K562 (cell line): ENCODE data around the gene INPP5E. TPM values are rescaled to one million over a fixed set of nuclear protein-coding genes. Genes with fewer than 3 reads are reported as not detected.

Experiments
- ATAC-seq: fragments of 200-7000 bp; cut with Tn5 transposase; 3 replicates; pipeline ENCODE4 v1.9.1; 2020; ENCODE audit warnings: moderate library complexity
- BruUV-seq: library from RNA; stranded (reverse); fragments of 400-500 nt; replicated peaks from 2 replicates; lab custom pipeline; 2021; lab: Mats Ljungman, UMichigan
- CTCF ChIA-PET: fragments of 300-600 bp; formaldehyde crosslinking; extraction: SDS; loops from one replicate; lab custom pipeline; 2021; ENCODE audit warnings: low intra/inter-chr PET ratio; lab: Yijun Ruan, JAX
- POLR2A ChIA-PET: fragments of 300-600, 350-650 bp; sonication (Branson Sonifier 250); formaldehyde crosslinking; extraction: SDS; loops from one replicate; lab custom pipeline; 2021; ENCODE audit warnings: antibody characterized with exemption, inconsistent platforms; lab: Yijun Ruan, JAX
- DNase-seq, 4 experiments: peaks; one replicate each; pipeline versions ENCODE4 v3.0.0 to v3.0.0-alpha.2; 2011 to 2018; ENCODE audit warnings: low spot score in 3 of 4, mixed read lengths in 3 of 4; ENCODE audit errors: extremely low read depth in 1 of 4
- FAIRE-seq: peaks from 2 replicates; lab custom pipeline; 2011; peaks lifted over from hg19 to GRCh38; lab: Jason Lieb, UNC
- H2AFZ ChIP-seq: 2 replicates; pipeline ENCODE4 v1.6.0; 2011; ENCODE audit warnings: low read depth, low read length, control low read depth, inconsistent platforms
- H3K27ac ChIP-seq: fragments of 200-600 bp; 3 replicates; pipeline ENCODE4 v1.8.0; 2011; ENCODE audit warnings: low read depth, mild to moderate bottlenecking, control low read depth, inconsistent platforms, low read length, moderate library complexity, mixed read lengths; ENCODE audit errors: extremely low read depth
- H3K27me3 ChIP-seq, 2 experiments: fragments of 300-600 bp in 1 of 2; 2 replicates in 1 of 2; 3 replicates in 1 of 2; pipeline versions ENCODE4 v1.6.0 to v1.8.0; 2011; ENCODE audit warnings: inconsistent platforms in 2 of 2, low read length in 2 of 2, mild to moderate bottlenecking in 1 of 2, mixed read lengths in 1 of 2, moderate library complexity in 1 of 2; ENCODE audit not compliant: control insufficient read depth in 2 of 2, insufficient read depth in 2 of 2
- H3K36me3 ChIP-seq: fragments of 300-600 bp; 3 replicates; pipeline ENCODE4 v1.8.0; 2011; ENCODE audit warnings: mild to moderate bottlenecking, low read length, inconsistent platforms; ENCODE audit not compliant: control insufficient read depth, insufficient read depth
- H3K4me1 ChIP-seq, 2 experiments: fragments of 200-600 bp in 1 of 2; replicated peaks in 1 of 2; 2 replicates in 1 of 2; 3 replicates in 1 of 2; pipeline versions ENCODE4 v1.5.1 to v1.8.0; 2011; ENCODE audit warnings: inconsistent platforms in 2 of 2, low read length in 2 of 2, mild to moderate bottlenecking in 1 of 2, mixed read lengths in 1 of 2, moderate library complexity in 1 of 2; ENCODE audit not compliant: control insufficient read depth in 2 of 2, insufficient read depth in 2 of 2
- H3K4me2 ChIP-seq: 2 replicates; pipeline ENCODE4 v1.6.1; 2011; ENCODE audit warnings: low read length, control low read depth, inconsistent platforms, mixed read lengths; ENCODE audit not compliant: insufficient read depth
- H3K4me3 ChIP-seq: fragments of 200-600 bp; sonication (generic), shearing (Covaris generic); 2 replicates; pipeline ENCODE4 v1.5.1; 2016; ENCODE audit warnings: control low read depth, inconsistent platforms
- H3K79me2 ChIP-seq: fragments of 200-600 bp; 3 replicates; pipeline ENCODE4 v1.8.0; 2011; ENCODE audit warnings: low read length, inconsistent platforms; ENCODE audit not compliant: control insufficient read depth, insufficient read depth
- H3K9ac ChIP-seq, 2 experiments: 2 replicates each; pipeline versions ENCODE4 v1.6.0 to v1.6.1; 2011; ENCODE audit warnings: low read depth in 2 of 2, low read length in 2 of 2, control low read depth in 1 of 2, inconsistent platforms in 1 of 2, mild to moderate bottlenecking in 1 of 2, mixed read lengths in 1 of 2; ENCODE audit not compliant: insufficient read depth in 1 of 2
- H3K9me1 ChIP-seq: one replicate; pipeline ENCODE4 v1.6.0; 2011; ENCODE audit warnings: inconsistent platforms, mild to moderate bottlenecking, low read length, moderate library complexity; ENCODE audit not compliant: control insufficient read depth, insufficient read depth
- H3K9me3 ChIP-seq: replicated peaks from 2 replicates; pipeline ENCODE4 v1.5.1; 2011; ENCODE audit warnings: low read depth, low read length, inconsistent platforms; ENCODE audit not compliant: control insufficient read depth, insufficient read depth
- H4K20me1 ChIP-seq: replicated peaks from 2 replicates; pipeline ENCODE4 v1.6.1; 2011; ENCODE audit warnings: low read length, inconsistent platforms, mixed read lengths; ENCODE audit not compliant: control insufficient read depth, insufficient read depth
- ETS2 ChIP-seq: IDR thresholded peaks from 2 replicates; pipeline ENCODE4 v1.6.1; 2016; ENCODE audit warnings: borderline replicate concordance, missing genetic modification characterization, mild to moderate bottlenecking, moderate library complexity, missing compliant biosample characterization; ENCODE audit not compliant: poor library complexity, severe bottlenecking
- HMGN3 ChIP-seq: IDR thresholded peaks from 2 replicates; pipeline ENCODE4 v1.6.1; 2011; ENCODE audit warnings: borderline replicate concordance, low read depth, mild to moderate bottlenecking, mixed read lengths, low read length; ENCODE audit not compliant: insufficient read length; ENCODE audit errors: extremely low read depth
- HNRNPL ChIP-seq: fragments of 200-400 bp; formaldehyde crosslinking; IDR thresholded peaks from 2 replicates; pipeline ENCODE4 v1.6.1; 2017; ENCODE audit warnings: low read depth, mild to moderate bottlenecking, low read length
- POLR2A ChIP-seq: fragments of 450-650 bp; conservative IDR thresholded peaks from 2 replicates; pipeline ENCODE4 v1.6.1; 2016
- POLR2G ChIP-seq: fragments of 200-400 bp; formaldehyde crosslinking; IDR thresholded peaks from 2 replicates; pipeline ENCODE4 v1.6.1; 2017; ENCODE audit warnings: low read depth, mild to moderate bottlenecking, antibody characterized with exemption, low read length, moderate library complexity
- RBFOX2 ChIP-seq: fragments of 200-400 bp; formaldehyde crosslinking; IDR thresholded peaks from 2 replicates; pipeline ENCODE4 v1.6.1; 2017; ENCODE audit warnings: low read depth, mild to moderate bottlenecking, low read length, moderate library complexity
- RFX7 ChIP-seq: fragments of 250-450 bp; sonication (Bioruptor Pico); IDR thresholded peaks from 2 replicates; pipeline ENCODE4 v1.5.1; 2021; ENCODE audit warnings: mild to moderate bottlenecking
- ZEB2 ChIP-seq: fragments of 450-650 bp; IDR thresholded peaks from 2 replicates; pipeline ENCODE4 v1.6.1; 2016
- ZNF133 ChIP-seq: fragments of 250-450 bp; sonication (Bioruptor Pico); IDR thresholded peaks from 2 replicates; pipeline ENCODE4 v1.4.0; 2020; ENCODE audit warnings: mild to moderate bottlenecking
- ZNF224 ChIP-seq: sonication (generic); formaldehyde crosslinking; IDR thresholded peaks from 2 replicates; pipeline ENCODE4 v1.8.0; 2022; ENCODE audit warnings: mild to moderate bottlenecking, missing genetic modification reagents
- ZNF23 ChIP-seq: fragments of 250-450 bp; sonication (Bioruptor Pico); IDR thresholded peaks from 2 replicates; pipeline ENCODE4 v1.4.0; 2020; ENCODE audit warnings: mild to moderate bottlenecking
- ZNF561 ChIP-seq: fragments of 450-650 bp; formaldehyde crosslinking; conservative IDR thresholded peaks from 2 replicates; pipeline ENCODE4 v1.4.0; 2020; ENCODE audit warnings: mild to moderate bottlenecking, moderate library complexity
- WGBS: fragments of 100-300 bp; shearing (Covaris generic); methylation state at CpG from one replicate; pipeline ENCODE4 v1.1.6; 2016; ENCODE audit warnings: low coverage, mixed read lengths; ENCODE audit not compliant: insufficient coverage; ENCODE audit errors: missing lambda C conversion rate; 5-methylcytosine and 5-hydroxymethylcytosine counted together
- in situ Hi-C: fragments of 300-500 bp; cut with MboI; formaldehyde crosslinking; loops from 4 replicates; pipeline ENCODE4 v1.15.0; 2018; ENCODE audit warnings: inconsistent platforms, mixed read lengths
- intact Hi-C: fragments of 100-400 bp; cut with micrococcal nuclease; formaldehyde crosslinking; loops from 2 replicates; pipeline ENCODE4 v1.14.2; 2022
- polyA plus RNA-seq, 8 experiments: library from polyadenylated mRNA; depleted of rRNA in 4 of 8; stranded (reverse) in 5 of 8; unstranded in 3 of 8; fragments of >200 nt; fragmentation: Nextera tagmentation in 2 of 8; fragmentation: Illumina TruSeq in 1 of 8; extraction: Ambion mirVana in 2 of 8; extraction: Trizol in 1 of 8; gene quantifications; 2 replicates each; pipeline versions ENCODE4 v1.2.1 to v1.2.3, GENCODE V29; 2011 to 2014; ENCODE audit warnings: inconsistent platforms in 1 of 8, missing spikeins in 1 of 8
- total RNA-seq, 7 experiments: library from RNA; depleted of rRNA in 6 of 7; stranded (reverse); fragments of >200 nt in 6 of 7; fragmentation: Illumina TruSeq in 2 of 7; extraction: Trizol in 2 of 7; gene quantifications; 2 replicates each; pipeline versions ENCODE4 v1.2.1 to v1.2.3, GENCODE V29; 2011 to 2021; ENCODE audit warnings: low replicate concordance in 1 of 7
- TF ChIP-seq, protein P1 (sequence below): sonication (generic); formaldehyde crosslinking; IDR thresholded peaks from 2 replicates; pipeline ENCODE4 v1.8.1; 2022; ENCODE audit warnings: missing genetic modification reagents
- TF ChIP-seq, protein P2 (sequence below): fragments of 200-800 bp; sonication (Bioruptor generic); IDR thresholded peaks from 2 replicates; pipeline ENCODE4 v1.6.1; 2017; ENCODE audit warnings: missing genetic modification characterization, missing compliant biosample characterization
- TF ChIP-seq, protein P3 (sequence below): sonication (generic); formaldehyde crosslinking; IDR thresholded peaks from 2 replicates; pipeline ENCODE4 v1.9.0; 2022; ENCODE audit warnings: mild to moderate bottlenecking, missing genetic modification reagents
- TF ChIP-seq, protein P4 (sequence below): sonication (generic); formaldehyde crosslinking; IDR thresholded peaks from 2 replicates; pipeline ENCODE4 v1.4.0; 2020; ENCODE audit warnings: mild to moderate bottlenecking, missing genetic modification reagents

The INPP5E gene
- total and polyA plus RNA-seq, 9 of the 15 experiments (the other 6 are each of a cell fraction or from before 2014, with no cell fraction given) = 0.38 to 17.4 (median 4.9) TPM

DNA sequence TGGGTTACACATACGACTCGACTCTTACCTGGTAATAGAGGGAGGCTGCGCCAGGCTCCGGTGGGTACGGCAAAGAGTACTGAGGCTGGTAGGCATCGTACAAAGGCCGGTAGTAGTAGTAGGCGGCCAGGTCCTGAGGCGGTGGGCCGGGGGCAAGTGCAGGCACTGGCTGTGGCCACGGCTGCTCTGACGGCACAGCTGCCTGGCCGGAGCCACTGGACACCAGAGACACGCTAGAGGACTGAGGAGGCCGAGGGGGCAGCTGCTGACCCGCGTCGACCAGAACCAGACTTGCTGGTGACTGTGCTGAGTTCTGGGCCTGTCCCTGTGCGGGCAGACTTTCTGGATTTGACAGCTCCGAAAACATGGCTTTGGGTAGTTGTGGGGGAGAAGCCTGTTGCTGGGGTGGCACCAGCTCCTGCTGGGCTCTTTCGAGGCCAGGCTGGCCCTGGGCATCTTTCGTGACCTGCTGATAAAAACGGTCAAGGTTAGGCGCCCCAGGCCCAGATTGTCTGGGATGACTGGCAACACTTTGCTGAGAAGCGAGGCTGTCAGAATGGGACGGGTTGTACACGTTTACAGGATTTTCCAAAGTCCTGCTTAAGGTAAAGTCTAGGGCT, 34.5 kb upstream of the INPP5E start:
- peaks cover 5% of the 10 kb centered on the region for H3K9me1 ChIP-seq
- in situ Hi-C loops = no loop called here
- BruUV-seq = no TSS peak
- 95% methylated on average over 25 of the region's 27 CpGs for WGBS
- H3K4me3 ChIP-seq = no peak overlapping the region
- H3K79me2 ChIP-seq = peaks cover 73% of the 10 kb centered on the region
- ChIA-PET CTCF (no interaction called here), POLR2A (interaction anchor here (0.6 to 3.0 kb wide), 8 partner anchors 9 to 172 kb away, joined by 3 to 8 read pairs (median 4); no protein-coding TSS in a partner anchor)
- H2AFZ ChIP-seq = no peak overlapping the region
- H4K20me1 ChIP-seq = peaks cover 52% of the 10 kb centered on the region
- H3K4me2 ChIP-seq = no peak overlapping the region
- DNase-seq = no peak
- H3K27ac ChIP-seq = no peak overlapping the region
- no peaks in the 10 kb centered on the region for H3K27me3 ChIP-seq
- no peak; the same call in 2 of the 3 replicates for ATAC-seq
- peaks cover 99% of the 10 kb centered on the region for H3K36me3 ChIP-seq
- no peaks in the 10 kb centered on the region for H3K9me3 ChIP-seq
- no peak for FAIRE-seq
- peaks cover 0 to 23% of the 10 kb centered on the region in 2 experiments; a peak in 3 of 5 replicates for H3K4me1 ChIP-seq
- intact Hi-C loops = no loop called here
- peak overlapping the region in 1 of 2 experiments; percentile 7; a peak in 1 of 4 replicates for H3K9ac ChIP-seq
- TF ChIP-seq, protein P1, sequence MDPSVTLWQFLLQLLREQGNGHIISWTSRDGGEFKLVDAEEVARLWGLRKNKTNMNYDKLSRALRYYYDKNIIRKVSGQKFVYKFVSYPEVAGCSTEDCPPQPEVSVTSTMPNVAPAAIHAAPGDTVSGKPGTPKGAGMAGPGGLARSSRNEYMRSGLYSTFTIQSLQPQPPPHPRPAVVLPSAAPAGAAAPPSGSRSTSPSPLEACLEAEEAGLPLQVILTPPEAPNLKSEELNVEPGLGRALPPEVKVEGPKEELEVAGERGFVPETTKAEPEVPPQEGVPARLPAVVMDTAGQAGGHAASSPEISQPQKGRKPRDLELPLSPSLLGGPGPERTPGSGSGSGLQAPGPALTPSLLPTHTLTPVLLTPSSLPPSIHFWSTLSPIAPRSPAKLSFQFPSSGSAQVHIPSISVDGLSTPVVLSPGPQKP = no peak
- TF ChIP-seq POLR2A (0 out of 2 replicates have a peak, but pooled peaks have one; percentile 35), ETS2 (tag) (no peak), ZNF561 (CRISPR knock-in tag) (no peak), ZNF23 (CRISPR knock-in tag) (no peak), RBFOX2 (peak; percentile 63), HNRNPL (no peak), POLR2G (peak; percentile 75), ZNF224 (CRISPR knock-in tag) (no peak), ZEB2 (no peak), RFX7 (no peak), ZNF133 (no peak), HMGN3 (no peak)
- TF ChIP-seq, protein P2, sequence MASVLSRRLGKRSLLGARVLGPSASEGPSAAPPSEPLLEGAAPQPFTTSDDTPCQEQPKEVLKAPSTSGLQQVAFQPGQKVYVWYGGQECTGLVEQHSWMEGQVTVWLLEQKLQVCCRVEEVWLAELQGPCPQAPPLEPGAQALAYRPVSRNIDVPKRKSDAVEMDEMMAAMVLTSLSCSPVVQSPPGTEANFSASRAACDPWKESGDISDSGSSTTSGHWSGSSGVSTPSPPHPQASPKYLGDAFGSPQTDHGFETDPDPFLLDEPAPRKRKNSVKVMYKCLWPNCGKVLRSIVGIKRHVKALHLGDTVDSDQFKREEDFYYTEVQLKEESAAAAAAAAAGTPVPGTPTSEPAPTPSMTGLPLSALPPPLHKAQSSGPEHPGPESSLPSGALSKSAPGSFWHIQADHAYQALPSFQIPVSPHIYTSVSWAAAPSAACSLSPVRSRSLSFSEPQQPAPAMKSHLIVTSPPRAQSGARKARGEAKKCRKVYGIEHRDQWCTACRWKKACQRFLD = no peak
- TF ChIP-seq, protein P3, sequence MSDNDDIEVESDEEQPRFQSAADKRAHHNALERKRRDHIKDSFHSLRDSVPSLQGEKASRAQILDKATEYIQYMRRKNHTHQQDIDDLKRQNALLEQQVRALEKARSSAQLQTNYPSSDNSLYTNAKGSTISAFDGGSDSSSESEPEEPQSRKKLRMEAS (CRISPR knock-in tag) = no peak
- TF ChIP-seq, protein P4, sequence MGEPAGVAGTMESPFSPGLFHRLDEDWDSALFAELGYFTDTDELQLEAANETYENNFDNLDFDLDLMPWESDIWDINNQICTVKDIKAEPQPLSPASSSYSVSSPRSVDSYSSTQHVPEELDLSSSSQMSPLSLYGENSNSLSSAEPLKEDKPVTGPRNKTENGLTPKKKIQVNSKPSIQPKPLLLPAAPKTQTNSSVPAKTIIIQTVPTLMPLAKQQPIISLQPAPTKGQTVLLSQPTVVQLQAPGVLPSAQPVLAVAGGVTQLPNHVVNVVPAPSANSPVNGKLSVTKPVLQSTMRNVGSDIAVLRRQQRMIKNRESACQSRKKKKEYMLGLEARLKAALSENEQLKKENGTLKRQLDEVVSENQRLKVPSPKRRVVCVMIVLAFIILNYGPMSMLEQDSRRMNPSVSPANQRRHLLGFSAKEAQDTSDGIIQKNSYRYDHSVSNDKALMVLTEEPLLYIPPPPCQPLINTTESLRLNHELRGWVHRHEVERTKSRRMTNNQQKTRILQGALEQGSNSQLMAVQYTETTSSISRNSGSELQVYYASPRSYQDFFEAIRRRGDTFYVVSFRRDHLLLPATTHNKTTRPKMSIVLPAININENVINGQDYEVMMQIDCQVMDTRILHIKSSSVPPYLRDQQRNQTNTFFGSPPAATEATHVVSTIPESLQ (CRISPR knock-in tag) = no peak
